ENCODE data around the gene G0S2. TPM values are rescaled to one million over a fixed set of nuclear protein-coding genes. Genes with fewer than 3 reads are reported as not detected.
A peak's percentile ranks its signal among the peaks of the same experiment; 100 is the strongest.

G0S2 gene
- total RNA-seq, 4 donors from 2014 or later: 15.9 to 51.8 (median 31.8) TPM

GRCh38 chr1:209648931-209649776 is 26.1 kb upstream of the G0S2 start:
- TF ChIP-seq CTCF (IDR thresholded peaks at IDR 0.05) (no peak), POLR2AphosphoS5 (IDR thresholded peaks at IDR 0.05) (no peak)
- Histone ChIP-seq H3K27me3 (no peaks in the 10 kb centered on the region), H3K36me3 (no peaks in the 10 kb centered on the region), H3K4me3 (peak overlapping the region; percentile 6), H3K9me3 (no peaks in the 10 kb centered on the region), H3K4me1 (peaks cover 74% of the 10 kb centered on the region), H3K27ac (no peak overlapping the region)
- 37% methylated on average over 6 of the region's 6 CpGs for WGBS
- DNase-seq (ENCODE audit: low spot score in 2 of 2): no peak

- 31% methylated on average over 1 of the region's 1 CpG for WGBS
- no peak for DNase-seq (ENCODE audit: low spot score in 2 of 2)
- no peaks in the 10 kb centered on the region for H3K9me3 ChIP-seq
- no peaks in the 10 kb centered on the region for H3K36me3 ChIP-seq
- TF ChIP-seq CTCF (IDR thresholded peaks at IDR 0.05) (no peak), EP300 (IDR thresholded peaks at IDR 0.05) (no peak), POLR2AphosphoS5 (IDR thresholded peaks at IDR 0.05) (no peak), POLR2A (IDR thresholded peaks at IDR 0.05) (no peak)
- peaks cover 75% of the 10 kb centered on the region for H3K4me1 ChIP-seq
- H3K4me3 ChIP-seq: peak overlapping the region; percentile 27
- no peak overlapping the region for H3K27ac ChIP-seq
- no peaks in the 10 kb centered on the region for H3K27me3 ChIP-seq
Measured at GRCh38 chr1:209650454-209650853, 24.8 kb upstream of the G0S2 start.

- H3K4me3 ChIP-seq: peak overlapping the region; percentile 27
- DNase-seq (ENCODE audit: low spot score in 2 of 2): peak in 1 of 2 donors; percentile 84
- no peaks in the 10 kb centered on the region for H3K9me3 ChIP-seq
- peaks cover 70% of the 10 kb centered on the region for H3K4me1 ChIP-seq
- TF ChIP-seq POLR2AphosphoS5 (IDR thresholded peaks at IDR 0.05) (no peak), EP300 (IDR thresholded peaks at IDR 0.05) (no peak), POLR2A (IDR thresholded peaks at IDR 0.05) (no peak), CTCF (IDR thresholded peaks at IDR 0.05) (no peak)
- WGBS: 18% methylated on average over 5 of the region's 5 CpGs
- H3K27ac ChIP-seq: peak overlapping the region; percentile 61
- H3K27me3 ChIP-seq: no peaks in the 10 kb centered on the region
- no peaks in the 10 kb centered on the region for H3K36me3 ChIP-seq
Measured at GRCh38 chr1:209651138-209651587, 24.0 kb upstream of the G0S2 start.

GRCh38 chr1:209652121-209652735 is 23.0 kb upstream of the G0S2 start, which contains the start of gene LAMB3:
Gene LAMB3 (minus strand): TSS chr1:209652425. CDS start chr1:209650944, 1,481 bp downstream.
- TF ChIP-seq CTCF (IDR thresholded peaks at IDR 0.05): no peak
- Histone ChIP-seq H3K27me3 (no peaks in the 10 kb centered on the region), H3K4me3 (peak within 1 kb of the TSS; percentile 27), H3K27ac (peak within 1 kb of the TSS; percentile 72), H3K9me3 (no peaks in the 10 kb centered on the region), H3K36me3 (no peaks in the 10 kb centered on the region), H3K4me1 (peaks cover 70% of the 10 kb centered on the region)
- WGBS: 40% methylated on average over 14 of the region's 14 CpGs
- DNase-seq (ENCODE audit: low spot score in 2 of 2): no peak

GRCh38 chr1:209652873-209653401 is 22.3 kb upstream of the G0S2 start:
- Histone ChIP-seq H3K4me1 (peaks cover 70% of the 10 kb centered on the region), H3K9me3 (no peaks in the 10 kb centered on the region), H3K4me3 (peak overlapping the region; percentile 27), H3K36me3 (no peaks in the 10 kb centered on the region), H3K27me3 (no peaks in the 10 kb centered on the region), H3K27ac (peak overlapping the region; percentile 72)
- WGBS: 41% methylated on average over 3 of the region's 3 CpGs
- TF ChIP-seq POLR2A (IDR thresholded peaks at IDR 0.05) (no peak), POLR2AphosphoS5 (IDR thresholded peaks at IDR 0.05) (peak in 1 of 3 donors; percentile 15)
- DNase-seq (ENCODE audit: low spot score in 2 of 2): peak; percentile 89 to 90
